ENCODE data around the gene IGFN1.
A peak's percentile ranks its signal among the peaks of the same experiment; 100 is the strongest.
"Not testable (repeated sequence)": the region's sequence is repeated elsewhere in the genome, so short reads cannot be mapped to it uniquely, and the experiment has no call there.

Gene IGFN1

GRCh38 chr1:201190624-201191051, at the start of gene IGFN1:
TSS of gene IGFN1 (plus strand) at chr1:201190824. CDS start at chr1:201193294, 2,470 bp downstream.
- no peak for DNase-seq

- DNase-seq, result no peak
Measured at GRCh38 chr1:201140941-201141260, 49.7 kb upstream of the IGFN1 start.

- no peak for DNase-seq
Measured at GRCh38 chr1:201141418-201141817, 49.2 kb upstream of the IGFN1 start.

GRCh38 chr1:201142011-201142848, 48.4 kb upstream of the IGFN1 start:
- no peak for DNase-seq

- no peak for DNase-seq
Measured at GRCh38 chr1:201142849-201143725, 47.5 kb upstream of the IGFN1 start.

- DNase-seq, result no peak
Measured at GRCh38 chr1:201143726-201144635, 46.6 kb upstream of the IGFN1 start.

- no peak for DNase-seq
Measured at GRCh38 chr1:201144701-201145100, 45.9 kb upstream of the IGFN1 start.

GRCh38 chr1:201145132-201145531, 45.5 kb upstream of the IGFN1 start:
- DNase-seq, result no peak

GRCh38 chr1:201145816-201146215, 44.8 kb upstream of the IGFN1 start:
- no peak for DNase-seq

GRCh38 chr1:201146626-201147390, 43.8 kb upstream of the IGFN1 start:
- DNase-seq, result no peak

GRCh38 chr1:201147396-201148015, 43.1 kb upstream of the IGFN1 start:
- DNase-seq, result no peak

- DNase-seq, result no peak
Measured at GRCh38 chr1:201149400-201149799, 41.2 kb upstream of the IGFN1 start.

- no peak for DNase-seq
Measured at GRCh38 chr1:201153474-201154388, 36.9 kb upstream of the IGFN1 start.

- DNase-seq, result peak; percentile 100
Measured at GRCh38 chr1:201154389-201155165, 36.0 kb upstream of the IGFN1 start, which contains the start of gene TMEM9. TSS of gene TMEM9 (minus strand) at chr1:201154474. CDS start at chr1:201153923, 551 bp downstream.

GRCh38 chr1:201155354-201155753, 35.3 kb upstream of the IGFN1 start:
- DNase-seq, result no peak

- DNase-seq, result no peak
Measured at GRCh38 chr1:201156346-201156745, 34.3 kb upstream of the IGFN1 start.

- no peak for DNase-seq
Measured at GRCh38 chr1:201156819-201157218, 33.8 kb upstream of the IGFN1 start.

- no peak for DNase-seq
Measured at GRCh38 chr1:201157949-201158348, 32.7 kb upstream of the IGFN1 start.

- not testable (repeated sequence) for DNase-seq
Measured at GRCh38 chr1:201163036-201163435, 27.6 kb upstream of the IGFN1 start.

Measured in activated CD8-positive, alpha-beta memory T cell treated with anti-CD3 and anti-CD28 coated beads for 24 hours (primary cell).